GM19238 (cell line): ENCODE measurements around the gene AMPD2.
"Not testable (repeated sequence)": the region's sequence is repeated elsewhere in the genome, so short reads cannot be mapped to it uniquely, and the experiment has no call there.

Experiments used
- DNase-seq: peaks from one replicate; pipeline ENCODE4 v3.0.0; 2011; ENCODE audit warnings: low spot score; ENCODE audit not compliant: insufficient read length

Gene AMPD2

GRCh38 chr1:109676683-109677381, 57.2 kb downstream of the AMPD2 start:
- DNase-seq = not testable (repeated sequence)

DNA sequence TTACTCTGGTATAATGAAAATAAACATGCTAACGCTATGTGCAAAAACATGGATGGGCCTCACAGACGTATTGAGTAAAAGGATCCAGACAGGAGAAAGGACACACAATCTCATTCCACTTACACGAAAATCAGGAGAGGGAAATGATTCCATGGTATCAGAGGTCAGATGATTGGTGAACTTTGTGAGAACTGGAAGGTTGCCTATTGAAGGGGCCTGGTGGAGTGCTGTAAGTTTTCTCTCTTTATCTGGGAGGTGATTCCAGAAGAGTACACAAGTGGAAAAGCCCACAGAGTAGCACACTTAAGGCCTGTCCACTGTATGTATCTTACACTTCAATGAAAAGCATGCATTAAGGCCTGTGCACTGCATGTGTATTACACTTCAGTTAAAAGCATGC, 57.8 kb downstream of the AMPD2 start:
- DNase-seq = no peak

DNA sequence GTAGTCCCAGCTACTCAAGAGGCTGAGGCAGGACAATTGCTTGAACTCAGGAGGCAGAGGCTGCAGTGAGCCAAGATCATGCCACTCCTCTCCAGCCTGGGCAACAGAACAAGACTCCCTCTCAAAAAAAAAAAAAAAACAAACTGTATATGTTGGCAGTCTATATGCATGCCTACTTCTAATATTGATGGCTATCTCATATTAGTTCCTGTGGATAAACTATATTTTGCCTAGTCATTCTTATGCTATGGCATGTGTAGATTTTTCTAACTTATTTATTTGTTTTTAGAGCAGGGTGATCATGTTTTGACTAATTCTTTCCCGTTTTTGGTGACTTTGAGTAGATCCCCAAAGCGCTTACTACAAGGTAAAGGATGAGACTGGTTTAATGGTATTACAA, 59.0 kb downstream of the AMPD2 start:
- DNase-seq = not testable (repeated sequence)
